HG03060 (cell line): ENCODE measurements around the gene LRBA.
"Not testable (repeated sequence)": the region's sequence is repeated elsewhere in the genome, so short reads cannot be mapped to it uniquely, and the experiment has no call there.

Source experiments
- ATAC-seq: cut with Tn5 transposase; IDR thresholded peaks from one replicate; pipeline ENCODE4 v1.9.1; 2021; ENCODE audit warnings: low read depth, moderate number of reproducible peaks; ENCODE audit not compliant: unreplicated experiment

Gene LRBA

GRCh38 chr4:150681063-150681462 lies 334.0 kb downstream of the LRBA start:
- no peak for ATAC-seq

- no peak for ATAC-seq
Observed at GRCh38 chr4:150680651-150681050, 334.4 kb downstream of the LRBA start.

GRCh38 chr4:150679765-150680343 lies 335.2 kb downstream of the LRBA start:
- ATAC-seq = no peak

- ATAC-seq = no peak
Observed at GRCh38 chr4:150679018-150679764, 335.9 kb downstream of the LRBA start.

GRCh38 chr4:150673793-150674192 lies 341.3 kb downstream of the LRBA start:
- ATAC-seq = no peak

- no peak for ATAC-seq
Observed at GRCh38 chr4:150668824-150669223, 346.3 kb downstream of the LRBA start.

- no peak for ATAC-seq
Observed at GRCh38 chr4:150664935-150665334, 350.1 kb downstream of the LRBA start.

GRCh38 chr4:150662686-150663085 lies 352.4 kb downstream of the LRBA start:
- ATAC-seq = no peak

GRCh38 chr4:150661551-150661950 lies 353.5 kb downstream of the LRBA start:
- not testable (repeated sequence) for ATAC-seq

GRCh38 chr4:150658258-150658657 lies 356.8 kb downstream of the LRBA start:
- not testable (repeated sequence) for ATAC-seq

GRCh38 chr4:150656891-150657290 lies 358.2 kb downstream of the LRBA start:
- ATAC-seq = no peak

GRCh38 chr4:150650751-150651150 lies 364.3 kb downstream of the LRBA start:
- no peak for ATAC-seq

- ATAC-seq = no peak
Observed at GRCh38 chr4:150648123-150648522, 367.0 kb downstream of the LRBA start.

- ATAC-seq = no peak
Observed at GRCh38 chr4:150647008-150647407, 368.1 kb downstream of the LRBA start.

GRCh38 chr4:150641612-150642011 lies 373.5 kb downstream of the LRBA start:
- ATAC-seq = no peak

GRCh38 chr4:150632639-150633038 lies 382.4 kb downstream of the LRBA start:
- ATAC-seq = no peak

- ATAC-seq = no peak
Observed at GRCh38 chr4:150628073-150628472, 387.0 kb downstream of the LRBA start.

GRCh38 chr4:150625033-150625432 lies 390.1 kb downstream of the LRBA start:
- no peak for ATAC-seq

GRCh38 chr4:150624055-150624454 lies 391.0 kb downstream of the LRBA start:
- no peak for ATAC-seq

- ATAC-seq = no peak
Observed at GRCh38 chr4:150619042-150619441, 396.0 kb downstream of the LRBA start.

GRCh38 chr4:150609131-150609530 lies 406.0 kb downstream of the LRBA start:
- ATAC-seq = no peak

GRCh38 chr4:150600812-150601445 lies 414.2 kb downstream of the LRBA start:
- no peak for ATAC-seq
